ENCODE measurements around the gene KXD1. TPM values are rescaled to one million over a fixed set of nuclear protein-coding genes. Genes with fewer than 3 reads are reported as not detected.

The KXD1 gene
- total RNA-seq, 1 donor from 2014 or later = 132 TPM

DNA sequence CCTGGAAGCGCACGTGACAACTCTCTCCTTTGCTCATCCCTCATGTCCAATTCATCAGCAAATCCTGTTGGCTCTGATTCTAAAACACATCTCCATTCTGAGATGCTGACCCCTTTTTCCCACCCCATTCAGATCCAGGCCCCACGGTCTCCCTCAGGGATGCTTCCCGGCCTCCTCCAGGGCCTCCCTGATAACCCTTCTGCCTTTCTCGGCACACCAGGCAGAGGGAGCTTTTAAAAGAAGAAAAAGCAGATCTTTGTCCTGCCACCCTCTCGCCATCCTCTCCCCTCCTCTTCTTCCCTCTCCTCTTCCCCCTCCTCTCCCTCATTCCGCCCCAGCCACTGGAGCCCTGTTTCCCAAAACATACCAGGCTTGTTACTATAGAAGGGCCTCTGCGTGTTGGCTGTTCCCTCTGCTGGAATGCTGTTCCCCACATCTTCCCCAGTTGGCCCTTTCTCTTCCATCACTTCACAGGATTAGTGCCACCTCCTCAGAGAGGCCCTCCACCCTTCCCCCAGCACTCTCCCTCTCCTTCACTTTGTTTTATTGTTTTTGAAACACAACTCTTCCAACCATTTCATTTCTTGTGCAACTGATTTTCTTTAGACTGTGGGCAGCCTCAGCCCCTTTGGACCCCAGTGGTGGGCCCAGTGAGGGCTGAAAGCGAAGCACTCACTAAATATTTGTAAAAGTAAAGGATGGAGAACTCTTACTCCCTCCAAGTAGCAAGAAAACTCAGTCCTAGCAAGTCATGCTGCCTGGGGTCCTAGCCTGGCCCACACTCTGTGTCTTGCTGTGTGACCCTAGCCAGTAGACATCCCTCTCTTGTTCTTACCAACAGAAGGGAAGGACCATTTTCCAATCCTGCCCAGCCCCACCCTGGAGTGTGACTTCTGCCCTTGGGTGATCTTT lies 51.4 kb downstream of the KXD1 start:
- no peak overlapping the region for H3K27ac Mint-ChIP-seq
- intact Hi-C loops (cut with micrococcal nuclease) = no loop called here
- no peaks in the 10 kb centered on the region for H3K9me3 Mint-ChIP-seq
- no peak for DNase-seq (ENCODE audit: low spot score)
- H3K36me3 Mint-ChIP-seq (ENCODE audit: low read depth) = no peaks in the 10 kb centered on the region
- H3K4me1 Mint-ChIP-seq (ENCODE audit: low read depth) = peaks cover 5% of the 10 kb centered on the region
- H3K27me3 Mint-ChIP-seq (ENCODE audit: low read depth) = peaks cover 69% of the 10 kb centered on the region
- H3K4me3 Mint-ChIP-seq (ENCODE audit: low read depth) = no peak overlapping the region

DNA sequence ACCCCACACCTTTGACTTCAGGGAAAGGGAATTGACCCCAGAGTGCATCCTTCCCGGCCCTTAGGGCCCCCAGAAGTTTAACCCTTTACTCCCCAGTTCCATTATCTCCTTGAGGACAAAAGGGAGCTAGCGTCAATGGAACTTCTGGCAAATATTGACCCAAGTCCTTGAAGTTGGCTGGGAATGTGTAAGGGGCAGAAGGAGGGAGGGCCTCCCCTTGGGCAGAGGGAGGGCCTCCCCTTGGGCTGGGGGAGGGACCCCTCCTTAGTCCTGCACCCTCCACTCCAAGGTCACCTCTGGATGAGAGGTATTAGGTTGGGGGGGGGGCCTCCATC lies 52.0 kb downstream of the KXD1 start:
- intact Hi-C loops (cut with micrococcal nuclease) = loop anchor here (1.0 kb wide), 1 partner anchor 179 kb away; no protein-coding TSS in a partner anchor
- Mint-ChIP-seq H3K4me1 (ENCODE audit: low read depth) (peaks cover 5% of the 10 kb centered on the region), H3K4me3 (ENCODE audit: low read depth) (no peak overlapping the region), H3K27me3 (ENCODE audit: low read depth) (peaks cover 71% of the 10 kb centered on the region), H3K27ac (no peak overlapping the region), H3K36me3 (ENCODE audit: low read depth) (no peaks in the 10 kb centered on the region), H3K9me3 (no peaks in the 10 kb centered on the region)
- no peak for DNase-seq (ENCODE audit: low spot score)

DNA sequence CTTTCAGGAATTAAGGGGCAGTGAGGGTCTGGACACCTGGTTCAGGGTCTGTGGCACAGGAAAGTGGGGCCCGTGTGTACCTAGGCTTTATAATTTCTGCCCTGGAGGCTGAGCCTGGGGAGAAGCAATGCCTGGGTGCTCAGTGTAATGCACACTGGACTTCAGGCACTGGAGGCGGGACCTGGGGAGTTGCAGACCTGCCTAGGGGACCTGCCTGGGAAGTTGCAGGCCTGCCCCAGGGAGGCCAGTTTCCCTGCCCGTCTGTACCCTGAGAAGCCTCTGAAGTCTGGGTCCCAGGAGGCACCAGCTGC lies 52.5 kb downstream of the KXD1 start:
- Mint-ChIP-seq H3K27ac (no peak overlapping the region), H3K4me3 (ENCODE audit: low read depth) (no peak overlapping the region), H3K9me3 (no peaks in the 10 kb centered on the region), H3K4me1 (ENCODE audit: low read depth) (peaks cover 5% of the 10 kb centered on the region), H3K36me3 (ENCODE audit: low read depth) (no peaks in the 10 kb centered on the region), H3K27me3 (ENCODE audit: low read depth) (peaks cover 71% of the 10 kb centered on the region)
- intact Hi-C loops (cut with micrococcal nuclease) = loop anchor here (1.0 kb wide), 1 partner anchor 178 kb away; no protein-coding TSS in a partner anchor
- no peak for DNase-seq (ENCODE audit: low spot score)

DNA sequence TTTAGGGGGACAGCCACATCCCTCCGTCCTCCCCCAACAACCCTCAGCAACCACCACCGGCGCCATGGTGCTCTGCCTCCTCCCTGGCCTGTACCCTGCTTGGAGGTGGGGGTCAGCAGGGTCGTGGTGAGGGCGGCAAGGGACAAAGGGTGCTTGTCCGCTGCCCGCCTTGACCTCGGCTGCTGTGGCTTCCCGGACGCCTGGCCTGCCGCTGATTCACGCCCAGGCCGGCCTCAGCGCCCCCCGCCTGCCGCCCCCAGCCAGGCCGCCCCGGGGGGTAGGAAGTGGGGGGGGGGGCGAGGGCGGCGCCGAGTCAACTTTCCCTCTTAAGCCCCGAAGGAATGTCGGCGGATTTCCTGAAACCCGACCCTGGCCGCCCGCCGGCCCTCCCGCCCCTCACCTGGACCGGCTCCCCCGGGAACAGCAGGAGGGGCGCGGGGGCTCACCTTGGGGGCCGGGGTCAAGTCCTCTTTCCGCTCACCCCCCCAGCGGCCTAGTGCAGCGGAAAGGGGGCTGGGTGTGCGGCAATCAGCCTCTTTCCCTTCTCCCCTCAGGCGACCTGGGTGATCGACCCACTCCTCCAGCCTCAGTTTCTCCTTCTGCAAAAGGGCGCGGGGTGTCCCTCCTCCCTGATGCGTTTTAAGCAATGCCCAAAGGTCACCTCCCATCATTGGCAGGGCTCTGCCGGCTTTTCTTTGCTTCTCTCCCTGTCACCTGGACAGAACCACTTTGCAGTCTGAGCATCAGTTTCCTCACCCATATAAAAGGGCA lies 53.1 kb downstream of the KXD1 start:
- H3K36me3 Mint-ChIP-seq (ENCODE audit: low read depth) = no peaks in the 10 kb centered on the region
- no peaks in the 10 kb centered on the region for H3K9me3 Mint-ChIP-seq
- peaks cover 70% of the 10 kb centered on the region for H3K27me3 Mint-ChIP-seq (ENCODE audit: low read depth)
- no peak overlapping the region for H3K27ac Mint-ChIP-seq
- intact Hi-C loops (cut with micrococcal nuclease) = loop anchor here (1.0 kb wide), 1 partner anchor 178 kb away; no protein-coding TSS in a partner anchor
- peaks cover 5% of the 10 kb centered on the region for H3K4me1 Mint-ChIP-seq (ENCODE audit: low read depth)
- H3K4me3 Mint-ChIP-seq (ENCODE audit: low read depth) = no peak overlapping the region
- no peak for DNase-seq (ENCODE audit: low spot score)

DNA sequence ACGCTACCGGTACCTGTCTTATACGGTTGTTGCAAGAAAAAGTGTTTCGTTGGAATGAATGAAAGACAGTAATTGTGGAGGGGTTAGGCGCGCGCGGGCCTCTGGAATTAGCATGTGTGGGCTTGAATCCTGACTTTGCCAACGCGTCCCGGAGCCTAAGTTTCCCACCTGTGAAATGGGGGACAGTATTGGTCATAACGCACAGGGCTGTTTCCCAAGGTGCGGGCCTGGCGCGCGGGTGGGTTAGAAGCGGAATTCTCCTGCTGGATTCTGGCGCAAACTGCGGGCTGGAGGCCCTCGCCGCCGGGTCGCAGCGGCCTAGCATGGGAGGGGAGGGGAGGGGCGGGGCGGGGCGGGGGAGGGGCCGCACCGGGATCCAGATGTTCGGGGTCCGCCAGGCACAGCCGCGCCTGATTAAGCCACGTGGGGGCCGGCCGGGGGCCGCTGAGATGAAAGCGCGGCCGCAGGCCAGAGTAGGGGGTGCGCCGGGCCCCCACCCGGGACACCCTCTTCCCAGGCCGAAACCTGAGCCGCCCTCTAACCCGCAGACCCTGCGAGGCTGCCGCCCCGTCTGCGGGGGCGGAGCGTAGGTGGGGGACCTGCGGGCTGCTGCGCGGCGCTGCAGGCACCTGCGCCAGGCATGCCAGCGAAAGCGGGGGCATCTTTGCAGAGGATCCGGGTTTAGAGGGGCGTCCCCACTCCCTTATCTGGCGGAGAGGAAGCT lies 53.8 kb downstream of the KXD1 start:
- Mint-ChIP-seq H3K4me1 (ENCODE audit: low read depth) (peaks cover 5% of the 10 kb centered on the region), H3K36me3 (ENCODE audit: low read depth) (no peaks in the 10 kb centered on the region), H3K27me3 (ENCODE audit: low read depth) (peaks cover 75% of the 10 kb centered on the region), H3K9me3 (no peaks in the 10 kb centered on the region), H3K4me3 (ENCODE audit: low read depth) (peak overlapping the region; percentile 26), H3K27ac (no peak overlapping the region)
- intact Hi-C loops (cut with micrococcal nuclease) = no loop called here
- no peak for DNase-seq (ENCODE audit: low spot score)

DNA sequence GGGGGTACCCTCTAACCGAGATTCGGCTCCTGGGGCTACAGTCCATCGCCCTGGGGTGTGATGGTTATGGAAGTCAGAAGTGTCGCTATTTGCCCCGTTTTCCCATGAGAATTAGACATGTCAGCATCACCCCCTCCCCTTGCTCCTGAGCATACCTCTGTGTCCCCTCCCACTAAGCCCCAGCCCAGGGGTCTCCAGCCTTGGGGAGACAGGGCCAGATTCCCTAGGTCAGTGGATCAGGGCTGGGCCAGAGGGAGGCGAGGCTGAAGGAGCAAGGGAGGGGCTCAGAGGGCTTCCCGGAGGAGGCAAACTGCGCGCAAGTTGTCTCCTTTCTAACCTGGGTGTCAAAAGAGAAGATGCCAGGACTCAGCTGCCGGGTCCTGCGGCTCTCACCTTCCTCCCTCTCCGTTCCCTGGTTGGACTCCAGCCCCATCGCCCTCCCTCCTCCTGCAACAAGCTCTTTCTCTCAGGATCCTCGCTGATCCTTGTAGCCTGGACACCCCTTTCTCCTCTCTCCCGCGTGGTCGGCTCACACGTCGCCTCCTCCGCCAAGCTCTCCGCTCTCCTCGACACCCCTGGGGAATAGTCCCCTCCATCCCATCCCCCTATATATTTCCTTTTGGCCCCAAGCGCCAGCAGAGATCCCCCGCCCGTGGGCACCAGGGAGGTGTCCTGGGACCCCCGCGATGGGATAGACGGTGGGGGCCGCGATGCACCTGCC lies 54.5 kb downstream of the KXD1 start:
- H3K4me3 Mint-ChIP-seq (ENCODE audit: low read depth) = peak overlapping the region; percentile 55
- H3K4me1 Mint-ChIP-seq (ENCODE audit: low read depth) = peaks cover 5% of the 10 kb centered on the region
- peaks cover 72% of the 10 kb centered on the region for H3K27me3 Mint-ChIP-seq (ENCODE audit: low read depth)
- no peaks in the 10 kb centered on the region for H3K9me3 Mint-ChIP-seq
- no peak for DNase-seq (ENCODE audit: low spot score)
- no peak overlapping the region for H3K27ac Mint-ChIP-seq
- intact Hi-C loops (cut with micrococcal nuclease) = no loop called here
- no peaks in the 10 kb centered on the region for H3K36me3 Mint-ChIP-seq (ENCODE audit: low read depth)

DNA sequence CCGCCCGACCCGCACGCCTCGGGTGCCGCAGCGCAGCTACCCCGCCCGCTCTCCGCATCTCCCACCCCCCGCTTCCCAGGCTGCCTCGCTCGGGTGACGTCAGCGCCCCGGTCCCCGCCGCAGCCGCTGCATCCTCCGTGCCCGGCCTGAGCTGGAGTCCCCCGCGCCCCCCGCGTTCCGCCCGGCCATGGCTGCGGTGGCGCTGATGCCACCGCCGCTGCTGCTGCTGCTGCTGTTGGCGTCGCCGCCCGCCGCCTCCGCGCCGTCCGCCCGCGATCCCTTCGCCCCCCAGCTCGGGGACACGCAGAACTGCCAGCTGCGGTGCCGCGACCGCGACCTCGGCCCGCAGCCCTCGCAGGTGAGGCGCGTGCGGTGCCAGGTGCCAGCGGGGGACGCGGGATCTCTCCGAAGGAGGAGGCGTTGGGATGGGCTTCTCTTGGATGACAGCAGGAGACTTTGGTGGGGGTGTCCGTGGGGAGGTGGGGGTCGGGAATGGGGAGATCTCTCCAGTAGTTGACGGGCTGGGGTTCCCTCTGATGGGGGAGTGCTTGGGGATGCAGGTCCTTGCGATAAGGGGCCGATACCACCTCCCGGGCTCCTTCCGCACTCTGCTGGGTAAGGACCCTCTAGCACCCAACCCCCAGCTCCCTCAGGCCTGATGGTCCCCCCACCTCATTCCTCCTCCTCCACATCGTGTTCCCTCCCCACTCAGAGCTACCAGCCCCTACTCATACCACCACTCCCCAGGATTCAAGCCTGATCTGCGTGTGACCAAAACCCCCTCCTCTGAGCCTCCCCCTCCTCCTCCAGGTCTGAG lies 55.3 kb downstream of the KXD1 start, which contains the start of gene TMEM59L:
Gene TMEM59L (plus strand): TSS at position 99 of the 817 bp plus-strand sequence. CDS start 89 bp downstream, at position 188.
- no peak within 1 kb of the TSS for H3K27ac Mint-ChIP-seq
- no peaks in the 10 kb centered on the region for H3K36me3 Mint-ChIP-seq (ENCODE audit: low read depth)
- H3K27me3 Mint-ChIP-seq (ENCODE audit: low read depth) = peaks cover 68% of the 10 kb centered on the region
- intact Hi-C loops (cut with micrococcal nuclease) = no loop called here
- no peaks in the 10 kb centered on the region for H3K9me3 Mint-ChIP-seq
- DNase-seq (ENCODE audit: low spot score) = no peak
- H3K4me3 Mint-ChIP-seq (ENCODE audit: low read depth) = peak within 1 kb of the TSS; percentile 55
- peaks cover 5% of the 10 kb centered on the region for H3K4me1 Mint-ChIP-seq (ENCODE audit: low read depth)

DNA sequence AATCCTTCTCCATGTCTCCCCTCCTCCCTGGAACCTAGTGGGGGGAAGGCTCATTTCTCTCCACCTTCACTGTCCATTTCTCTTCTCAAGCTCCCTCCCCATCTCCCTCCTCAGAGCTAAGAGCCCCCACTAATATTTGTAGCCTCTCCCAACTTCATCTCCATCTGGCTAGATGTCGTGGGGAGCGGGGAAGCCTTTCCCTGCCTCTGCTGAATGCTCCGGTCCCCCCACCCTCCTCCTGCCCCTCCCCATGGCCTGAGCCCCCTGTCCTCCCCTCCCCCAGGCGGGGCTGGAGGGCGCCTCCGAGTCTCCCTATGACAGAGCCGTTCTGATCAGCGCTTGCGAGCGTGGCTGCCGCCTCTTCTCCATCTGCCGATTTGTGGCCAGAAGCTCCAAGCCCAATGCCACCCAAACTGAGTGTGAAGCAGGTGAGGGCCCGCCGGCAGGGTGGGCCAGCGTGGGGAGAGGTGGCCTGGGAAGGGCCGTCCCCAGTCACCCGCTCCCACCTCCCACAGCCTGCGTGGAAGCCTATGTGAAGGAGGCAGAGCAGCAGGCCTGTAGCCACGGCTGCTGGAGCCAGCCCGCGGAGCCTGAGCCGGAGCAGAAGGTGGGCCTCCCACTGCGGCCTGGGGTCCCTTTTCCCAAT lies 56.0 kb downstream of the KXD1 start:
- Mint-ChIP-seq H3K27me3 (ENCODE audit: low read depth) (peaks cover 62% of the 10 kb centered on the region), H3K9me3 (no peaks in the 10 kb centered on the region), H3K27ac (no peak overlapping the region), H3K4me1 (ENCODE audit: low read depth) (peaks cover 5% of the 10 kb centered on the region), H3K4me3 (ENCODE audit: low read depth) (no peak overlapping the region), H3K36me3 (ENCODE audit: low read depth) (no peaks in the 10 kb centered on the region)
- no peak for DNase-seq (ENCODE audit: low spot score)
- intact Hi-C loops (cut with micrococcal nuclease) = no loop called here

DNA sequence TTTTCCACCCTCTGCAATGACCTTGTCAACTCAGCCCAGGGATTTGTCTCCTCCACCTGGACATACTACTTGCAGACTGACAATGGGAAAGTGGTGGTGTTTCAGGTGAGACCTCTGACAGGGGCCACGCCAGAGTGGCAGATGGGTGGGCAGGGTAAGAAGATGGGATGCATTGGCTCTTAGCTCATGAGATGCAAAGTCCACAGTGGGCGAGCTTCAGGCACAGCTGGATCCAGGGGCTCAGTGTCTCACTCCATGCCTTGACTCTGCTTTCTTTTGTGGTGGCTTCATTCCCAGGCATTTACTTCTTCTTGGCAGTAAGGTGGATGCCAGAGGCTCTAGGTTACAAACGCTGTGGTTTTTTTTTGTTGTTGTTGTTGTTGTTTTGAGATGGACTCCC lies 58.4 kb downstream of the KXD1 start:
- Mint-ChIP-seq H3K9me3 (no peaks in the 10 kb centered on the region), H3K4me1 (ENCODE audit: low read depth) (peaks cover 5% of the 10 kb centered on the region), H3K4me3 (ENCODE audit: low read depth) (no peak overlapping the region), H3K27me3 (ENCODE audit: low read depth) (peaks cover 43% of the 10 kb centered on the region), H3K36me3 (ENCODE audit: low read depth) (no peaks in the 10 kb centered on the region), H3K27ac (no peak overlapping the region)
- no peak for DNase-seq (ENCODE audit: low spot score)
- intact Hi-C loops (cut with micrococcal nuclease) = no loop called here

DNA sequence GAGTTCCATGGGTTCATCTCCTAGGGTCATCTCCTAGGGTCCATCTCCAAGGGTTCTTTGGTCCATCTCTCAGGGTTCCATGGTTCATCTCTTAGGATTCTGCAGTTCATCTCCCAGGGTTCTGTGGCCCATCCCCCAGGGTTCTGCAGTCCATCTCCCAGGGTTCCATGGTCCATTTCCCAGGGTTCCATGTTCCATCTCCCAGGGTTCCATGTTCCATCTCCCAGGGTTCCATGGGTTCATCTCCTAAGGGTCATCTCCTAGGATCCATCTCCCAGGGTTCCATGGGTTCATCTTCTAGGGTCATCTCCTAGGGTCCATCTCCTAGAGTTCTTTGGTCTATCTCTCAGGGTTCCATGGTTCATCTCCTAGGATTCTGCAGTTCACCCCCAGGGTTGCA lies 59.9 kb downstream of the KXD1 start:
- H3K27me3 Mint-ChIP-seq (ENCODE audit: low read depth) = peaks cover 34% of the 10 kb centered on the region
- H3K9me3 Mint-ChIP-seq = no peaks in the 10 kb centered on the region
- H3K4me1 Mint-ChIP-seq (ENCODE audit: low read depth) = no peaks in the 10 kb centered on the region
- no peak overlapping the region for H3K27ac Mint-ChIP-seq
- H3K36me3 Mint-ChIP-seq (ENCODE audit: low read depth) = no peaks in the 10 kb centered on the region
- intact Hi-C loops (cut with micrococcal nuclease) = no loop called here
- DNase-seq (ENCODE audit: low spot score) = no peak
- H3K4me3 Mint-ChIP-seq (ENCODE audit: low read depth) = no peak overlapping the region

DNA sequence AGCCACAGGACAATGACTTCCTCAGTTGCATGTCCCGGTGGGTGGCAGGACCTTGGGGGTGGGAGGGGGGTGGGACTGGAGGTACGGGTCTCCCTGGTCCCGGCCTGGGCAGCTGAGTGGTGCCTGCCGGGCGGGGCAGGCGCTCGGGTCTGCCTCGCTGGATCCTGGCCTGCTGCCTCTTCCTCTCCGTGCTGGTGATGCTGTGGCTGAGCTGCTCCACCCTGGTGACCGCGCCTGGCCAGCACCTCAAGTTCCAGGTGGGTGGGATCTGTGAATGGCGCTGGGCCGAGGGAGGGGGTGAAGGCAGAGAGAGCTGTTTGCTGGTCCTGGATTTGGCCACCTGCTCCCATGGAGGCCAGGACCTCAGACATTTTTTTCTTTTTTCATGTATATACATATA lies 60.6 kb downstream of the KXD1 start:
- no peaks in the 10 kb centered on the region for H3K9me3 Mint-ChIP-seq
- intact Hi-C loops (cut with micrococcal nuclease) = no loop called here

More for the DNA sequence above, 60.6 kb downstream of the KXD1 start:
- no peaks in the 10 kb centered on the region for H3K4me1 Mint-ChIP-seq (ENCODE audit: low read depth)
- peaks cover 32% of the 10 kb centered on the region for H3K27me3 Mint-ChIP-seq (ENCODE audit: low read depth)
- H3K4me3 Mint-ChIP-seq (ENCODE audit: low read depth) = no peak overlapping the region
- no peak for DNase-seq (ENCODE audit: low spot score)
- H3K27ac Mint-ChIP-seq = no peak overlapping the region
- H3K36me3 Mint-ChIP-seq (ENCODE audit: low read depth) = no peaks in the 10 kb centered on the region
